IPS-18c (cell line): ENCODE results near the gene SMAD6.
"Not testable (repeated sequence)": the region's sequence is repeated elsewhere in the genome, so short reads cannot be mapped to it uniquely, and the experiment has no call there.

Experiments used
- H3K4me3 ChIP-seq: 2 replicates; pipeline ENCODE4 v1.7.0; 2013; ENCODE audit warnings: low read depth, mild to moderate bottlenecking, low read length, moderate library complexity; ENCODE audit not compliant: insufficient read depth
- H3K9me3 ChIP-seq: one replicate; pipeline ENCODE4 v1.6.1; 2013; ENCODE audit warnings: mild to moderate bottlenecking, low read length, moderate library complexity; ENCODE audit not compliant: control insufficient read depth, insufficient read depth

Gene SMAD6

DNA sequence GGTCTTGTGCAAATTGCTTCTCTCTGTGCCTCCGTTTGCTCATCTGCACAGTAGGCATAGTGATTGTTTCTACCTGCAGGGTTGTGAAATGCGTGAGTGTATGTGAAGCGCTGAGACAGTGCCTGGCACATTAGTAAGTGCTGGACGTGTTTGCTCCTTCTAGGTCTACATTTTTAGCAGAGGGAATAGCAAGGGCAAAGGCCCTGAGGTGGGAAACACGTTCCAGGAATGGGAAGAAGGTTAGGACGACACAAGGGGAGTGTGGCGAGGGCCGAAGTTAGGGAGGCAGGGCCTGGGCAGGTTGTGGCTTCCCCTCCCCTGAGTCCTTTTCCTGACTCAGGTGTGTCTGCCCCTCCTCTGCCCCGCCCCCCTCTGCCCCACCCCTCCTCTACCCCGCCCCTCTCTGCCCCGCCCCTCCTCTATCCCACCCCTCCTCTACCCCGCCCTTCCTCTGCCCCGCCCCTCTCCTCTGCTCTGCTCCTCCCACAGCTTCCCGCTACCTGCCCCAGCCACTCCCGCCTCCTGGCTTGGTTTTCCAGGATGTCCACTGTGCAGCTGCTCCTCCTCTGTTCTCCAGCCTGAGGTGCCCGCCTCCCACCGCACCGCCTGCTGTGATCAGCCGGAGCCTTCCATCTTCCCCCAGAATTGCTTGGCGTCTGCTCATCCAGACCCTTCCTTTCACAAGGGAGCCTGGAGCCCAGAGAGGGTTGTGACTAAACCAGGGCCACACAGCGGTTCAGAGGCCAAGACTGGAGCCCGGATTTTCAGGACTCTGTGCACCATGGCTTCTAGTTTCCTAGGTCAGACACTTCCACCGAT lies 31.1 kb upstream of the SMAD6 start:
- no peak overlapping the region for H3K4me3 ChIP-seq

DNA sequence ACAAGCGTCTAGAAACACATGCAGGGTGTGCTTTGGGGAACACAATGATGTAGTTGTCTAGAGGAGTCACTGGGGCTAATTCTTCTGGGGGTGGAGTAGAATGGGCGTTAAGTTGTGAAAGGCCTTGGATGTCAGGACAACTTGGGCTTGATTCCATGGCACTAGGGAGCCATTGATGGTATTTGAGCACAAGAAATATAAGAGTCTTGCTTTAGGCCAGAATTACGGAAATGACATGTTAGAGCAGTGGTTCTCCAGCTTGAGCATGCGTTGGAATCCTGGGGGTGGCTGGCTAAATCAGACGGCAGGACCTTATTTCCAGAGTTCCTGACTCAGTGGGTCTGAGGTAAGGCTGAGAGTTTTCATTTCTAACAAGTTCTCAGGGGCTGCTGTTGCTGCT lies 29.2 kb upstream of the SMAD6 start:
- Histone ChIP-seq H3K9me3 (no peaks in the 10 kb centered on the region), H3K4me3 (no peak overlapping the region)

More for the DNA sequence above, 31.1 kb upstream of the SMAD6 start:
- H3K9me3 ChIP-seq: no peaks in the 10 kb centered on the region

DNA sequence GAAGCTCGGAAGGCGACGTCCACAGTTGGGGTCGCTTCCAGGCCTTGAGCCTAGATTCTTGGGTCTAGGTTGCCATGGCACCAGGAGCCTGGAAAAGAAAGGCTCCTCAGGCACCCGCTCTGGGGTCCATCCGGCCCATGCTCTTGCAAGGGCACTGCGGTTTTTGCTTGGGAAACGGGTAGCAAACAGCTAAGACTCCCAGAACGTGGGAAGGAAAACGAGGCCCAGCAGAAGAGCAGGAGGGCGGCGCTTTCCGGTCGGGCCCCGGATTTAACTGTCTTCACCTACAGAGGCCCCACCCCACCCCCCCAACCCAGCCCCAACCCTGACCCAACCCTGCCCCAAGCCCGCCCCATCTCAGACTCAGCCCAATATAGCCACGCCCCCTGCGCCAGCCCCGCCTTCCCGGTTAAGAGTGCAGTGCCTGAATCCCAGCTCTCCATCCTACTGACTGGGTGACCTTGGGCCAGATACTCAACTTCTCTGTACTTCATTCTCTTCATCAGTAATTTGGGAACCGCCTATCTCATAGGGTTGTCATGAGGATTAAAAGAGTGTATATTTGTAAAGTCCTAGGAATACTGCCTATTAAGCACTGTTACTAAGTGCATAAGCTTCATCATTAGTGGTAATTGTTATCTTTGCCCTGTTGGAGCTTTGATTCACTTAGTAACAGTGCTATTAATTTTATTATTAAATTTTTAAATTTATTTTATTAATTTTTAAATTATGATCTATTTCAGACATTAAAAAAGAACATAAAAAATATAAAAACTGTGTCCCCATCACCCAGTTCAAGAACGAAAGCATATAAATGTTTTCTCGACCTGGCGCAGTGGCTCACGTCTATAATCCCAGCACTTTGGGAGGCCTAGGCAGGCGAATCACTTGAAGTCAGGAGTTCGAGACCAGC lies 28.4 kb upstream of the SMAD6 start:
- Histone ChIP-seq H3K9me3 (no peaks in the 10 kb centered on the region), H3K4me3 (no peak overlapping the region)

DNA sequence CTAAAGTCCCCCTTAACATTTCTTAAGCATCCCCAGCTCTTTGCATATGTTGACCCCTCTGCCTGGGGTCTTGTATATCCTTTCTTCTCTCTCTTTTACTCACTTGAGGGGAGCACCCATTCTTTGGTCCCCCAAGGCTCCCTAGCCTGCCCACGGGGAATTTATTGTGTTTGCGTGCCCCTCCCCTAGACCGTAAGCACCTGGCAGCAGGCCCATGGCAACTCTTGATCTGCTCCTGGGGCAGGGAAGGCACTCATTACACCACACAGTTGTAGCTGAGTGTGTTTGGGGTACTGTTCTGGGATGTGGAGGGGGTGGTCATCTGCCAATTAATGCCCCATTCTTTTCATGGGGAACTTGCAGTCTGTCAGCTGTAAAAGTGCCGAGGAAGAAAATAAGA lies 27.3 kb upstream of the SMAD6 start:
- no peak overlapping the region for H3K4me3 ChIP-seq
- H3K9me3 ChIP-seq: no peaks in the 10 kb centered on the region

DNA sequence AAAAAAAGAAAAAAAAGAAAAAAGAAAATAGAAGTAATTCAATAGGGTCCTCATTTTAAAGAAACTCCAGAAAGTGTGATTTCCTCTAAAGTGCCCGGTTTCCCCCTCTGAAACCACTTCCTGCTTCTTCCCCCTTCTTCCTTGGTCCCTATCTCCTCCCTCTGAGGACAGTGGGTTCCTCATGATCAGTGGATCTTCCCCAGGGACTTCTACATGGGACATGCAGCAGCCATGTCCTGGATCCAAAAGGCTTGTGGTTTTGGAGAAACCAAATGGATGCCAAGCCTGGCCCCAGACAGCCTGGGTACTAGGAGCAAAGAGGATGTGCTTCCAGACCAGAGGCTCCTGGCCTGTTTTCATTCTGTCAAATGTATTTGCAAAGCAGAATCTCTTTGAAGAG lies 26.6 kb upstream of the SMAD6 start:
- Histone ChIP-seq H3K9me3 (no peaks in the 10 kb centered on the region), H3K4me3 (no peak overlapping the region)

DNA sequence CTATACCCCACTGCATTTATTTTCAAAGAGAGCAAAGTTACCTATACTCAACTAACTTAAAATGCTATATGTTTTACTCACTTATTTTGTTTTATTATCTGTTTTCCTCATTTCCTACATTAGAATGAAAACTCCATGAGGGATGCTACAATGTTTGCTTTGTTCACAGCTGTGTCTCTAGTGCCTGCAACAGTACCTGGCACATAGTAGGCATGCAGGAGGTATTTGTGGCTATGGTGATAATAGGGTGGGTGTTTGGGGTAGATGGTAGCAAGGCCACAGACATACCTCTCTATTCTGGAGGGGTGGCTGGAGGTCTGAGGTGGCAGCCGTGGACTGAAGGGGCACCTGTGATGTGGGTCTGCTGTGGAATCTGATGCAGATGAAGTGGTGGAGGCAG lies 24.7 kb upstream of the SMAD6 start:
- Histone ChIP-seq H3K9me3 (no peaks in the 10 kb centered on the region), H3K4me3 (no peak overlapping the region)

DNA sequence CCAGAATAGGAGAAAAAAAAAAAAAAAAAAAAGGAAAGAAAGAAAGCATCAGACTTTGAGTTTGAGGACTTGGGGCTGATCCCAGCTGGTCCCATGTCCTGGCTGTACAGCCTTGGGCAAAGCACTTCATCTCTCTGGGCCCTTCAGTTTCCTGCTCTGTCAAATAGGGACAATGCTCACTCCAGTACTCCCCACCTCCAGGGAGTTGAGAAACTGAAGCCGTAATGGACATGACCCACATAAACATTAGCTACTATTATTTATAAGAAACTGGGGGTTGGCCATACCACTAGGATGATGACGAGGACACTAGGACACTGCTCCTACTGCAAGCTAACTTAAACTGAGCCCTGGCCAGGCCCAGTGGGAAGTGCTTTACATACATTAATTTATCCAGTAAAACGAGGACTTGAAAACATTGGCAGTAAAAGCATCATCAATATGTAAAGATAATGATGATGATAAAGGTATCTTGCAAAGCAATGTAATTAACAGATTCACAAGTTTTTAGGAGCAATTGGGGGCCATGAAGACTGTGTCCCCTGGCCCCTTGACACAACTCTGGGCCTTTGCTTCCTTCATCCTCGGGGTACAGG lies 22.9 kb upstream of the SMAD6 start:
- no peak overlapping the region; the same call in 1 of the 2 replicates for H3K4me3 ChIP-seq

DNA sequence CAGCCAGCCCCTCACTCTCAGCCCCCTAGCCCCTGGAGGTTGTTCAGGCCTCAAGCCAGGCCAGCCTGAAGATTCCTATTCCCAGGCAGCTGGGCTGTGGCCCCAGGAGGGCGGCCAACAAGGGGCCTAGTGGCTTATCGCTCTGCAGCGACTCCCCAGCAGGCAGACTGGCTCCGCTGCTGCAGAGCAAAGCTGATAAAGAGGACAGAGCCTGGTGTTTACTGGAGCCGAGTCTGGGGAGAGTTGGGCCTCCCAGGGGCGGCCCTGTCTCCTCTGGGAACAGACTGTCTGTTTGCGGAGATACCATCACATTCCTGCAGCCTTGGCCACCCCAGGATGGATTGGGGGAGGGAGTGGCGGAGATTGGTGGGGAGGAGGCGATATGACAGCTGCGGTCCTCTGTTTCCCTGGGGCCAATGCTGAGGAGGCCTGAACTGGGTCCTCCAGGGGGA lies 22.4 kb upstream of the SMAD6 start:
- Histone ChIP-seq H3K4me3 (no peak overlapping the region; the same call in 1 of the 2 replicates), H3K9me3 (no peaks in the 10 kb centered on the region)

More for the DNA sequence above, 22.9 kb upstream of the SMAD6 start:
- no peaks in the 10 kb centered on the region for H3K9me3 ChIP-seq

DNA sequence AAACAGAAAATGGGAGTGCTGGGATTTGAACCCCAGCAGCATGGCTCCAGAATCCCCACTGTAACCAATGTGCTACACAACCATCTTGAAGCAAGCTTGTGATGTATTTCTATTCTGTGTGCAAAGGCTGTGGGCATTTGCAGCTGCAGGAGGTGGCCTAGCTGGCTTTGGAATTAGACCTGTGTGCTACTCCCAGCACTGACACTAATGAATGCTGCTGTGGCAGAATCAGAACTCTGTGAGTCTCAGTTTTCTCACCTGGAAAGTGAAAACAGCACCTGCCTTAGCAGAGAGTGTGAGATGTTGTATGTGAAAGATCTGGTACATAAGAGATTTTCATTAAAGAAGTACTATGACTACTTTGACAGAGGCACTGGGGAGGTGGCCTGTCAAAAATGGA lies 21.5 kb upstream of the SMAD6 start:
- H3K9me3 ChIP-seq: no peaks in the 10 kb centered on the region
- H3K4me3 ChIP-seq: no peak overlapping the region

DNA sequence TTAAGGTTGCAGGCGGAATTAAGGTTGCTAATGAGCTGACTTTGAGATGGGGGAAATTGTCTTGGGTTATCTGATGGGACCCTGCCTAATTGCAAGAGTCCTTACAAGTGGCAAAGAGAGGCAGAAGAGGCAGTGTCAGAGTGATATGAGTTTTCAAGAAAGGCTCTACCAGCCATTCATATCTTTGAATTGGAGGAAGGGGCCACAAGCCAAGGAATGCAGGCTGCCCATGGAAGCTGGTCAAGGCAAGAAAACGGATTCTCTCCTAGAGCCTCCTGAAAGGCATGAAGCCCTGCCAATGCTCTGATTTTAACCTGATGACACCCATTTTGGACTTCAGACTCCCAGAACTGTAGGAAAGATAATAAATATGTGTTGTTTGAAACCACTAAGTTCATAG lies 20.6 kb upstream of the SMAD6 start:
- Histone ChIP-seq H3K4me3 (no peak overlapping the region), H3K9me3 (no peaks in the 10 kb centered on the region)

DNA sequence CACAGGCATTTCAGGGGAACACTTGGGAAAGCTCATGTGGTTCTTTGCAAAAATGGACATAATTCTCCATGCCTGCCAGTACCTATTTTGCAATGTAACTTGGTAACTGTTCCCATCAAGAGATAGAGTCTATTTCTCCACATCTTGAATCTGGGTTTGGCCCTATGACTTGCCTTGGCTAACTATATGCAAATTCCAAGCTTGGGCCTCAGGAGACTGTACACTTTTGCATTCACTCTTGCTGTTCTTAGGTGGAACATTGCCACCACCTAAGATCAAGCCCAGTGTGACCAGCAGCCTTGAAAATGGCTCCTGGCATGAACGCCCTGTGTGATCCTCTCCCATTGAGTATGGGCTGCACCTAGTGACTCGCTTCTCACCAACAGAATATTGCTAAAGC lies 19.8 kb upstream of the SMAD6 start:
- Histone ChIP-seq H3K9me3 (no peaks in the 10 kb centered on the region), H3K4me3 (no peak overlapping the region)

DNA sequence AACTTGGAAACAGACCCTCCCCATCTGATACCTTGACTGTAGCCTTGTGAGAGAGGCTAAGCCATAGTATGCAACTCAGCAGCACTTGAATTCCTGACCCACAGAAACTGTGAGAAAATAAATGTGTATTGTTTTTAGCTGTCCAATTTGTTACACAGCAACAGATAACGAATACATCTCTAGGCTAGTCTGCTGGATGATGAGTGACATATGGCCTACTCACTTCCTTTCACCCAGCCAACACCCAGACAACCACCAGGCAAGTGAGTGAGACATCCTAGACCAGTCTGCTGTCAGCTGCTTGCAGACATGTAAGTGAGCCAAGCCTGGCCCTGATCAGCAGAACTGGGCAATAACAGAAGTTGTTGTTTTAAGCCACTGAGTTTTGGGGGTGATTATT lies 19.2 kb upstream of the SMAD6 start:
- Histone ChIP-seq H3K9me3 (no peaks in the 10 kb centered on the region), H3K4me3 (no peak overlapping the region)

DNA sequence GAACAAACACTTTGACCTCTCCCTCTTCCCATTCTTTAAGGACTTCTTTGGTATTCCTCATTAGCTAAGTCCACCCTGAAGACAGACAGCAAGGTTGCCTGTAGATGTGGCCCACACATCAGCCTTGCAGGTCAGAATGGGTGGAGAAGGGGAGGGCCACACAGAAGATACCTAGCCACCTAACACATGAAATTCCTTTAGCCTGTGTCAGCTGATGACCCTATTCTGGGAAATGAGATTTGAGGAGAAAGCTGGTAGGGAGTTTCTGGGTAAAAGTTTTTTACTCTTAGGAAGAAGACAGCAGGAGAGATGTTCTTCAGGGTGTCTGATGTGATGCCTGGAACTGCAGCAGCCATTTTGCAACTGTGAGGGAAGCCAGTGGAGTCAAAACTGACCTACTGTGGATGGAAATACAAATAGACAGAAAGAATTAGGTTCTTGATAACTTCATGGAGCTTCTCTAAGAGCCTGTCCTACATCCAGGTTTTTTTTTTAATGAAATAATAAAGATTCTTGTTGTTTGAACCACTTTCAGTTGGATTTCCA lies 17.8 kb upstream of the SMAD6 start:
- H3K4me3 ChIP-seq: no peak overlapping the region

DNA sequence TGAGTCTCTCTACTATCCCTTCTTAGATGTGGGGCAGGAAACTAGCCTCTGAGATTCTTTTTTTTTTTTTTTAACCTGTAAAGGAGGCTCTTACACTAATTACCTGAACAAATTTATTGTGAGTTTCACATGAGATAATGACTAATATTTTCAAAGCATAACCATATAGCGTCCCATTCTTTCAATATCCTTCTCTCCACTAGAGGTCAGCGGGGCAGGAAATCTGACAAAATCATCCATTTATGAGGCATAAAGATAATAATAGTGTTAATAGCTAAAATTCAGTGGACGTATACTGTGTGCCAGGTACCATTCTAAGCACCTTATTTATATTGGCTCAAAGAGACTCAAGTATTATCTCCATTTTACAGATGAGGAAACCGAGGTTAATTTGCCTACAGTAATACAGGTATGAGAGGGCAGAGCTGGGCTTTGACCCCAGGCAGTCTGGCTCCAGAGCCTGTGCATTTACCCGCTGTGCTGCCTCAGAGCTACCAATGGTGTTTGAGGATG lies 16.3 kb upstream of the SMAD6 start:
- H3K4me3 ChIP-seq: no peak overlapping the region
- no peaks in the 10 kb centered on the region for H3K9me3 ChIP-seq

More for the DNA sequence above, 17.8 kb upstream of the SMAD6 start:
- H3K9me3 ChIP-seq: no peaks in the 10 kb centered on the region

DNA sequence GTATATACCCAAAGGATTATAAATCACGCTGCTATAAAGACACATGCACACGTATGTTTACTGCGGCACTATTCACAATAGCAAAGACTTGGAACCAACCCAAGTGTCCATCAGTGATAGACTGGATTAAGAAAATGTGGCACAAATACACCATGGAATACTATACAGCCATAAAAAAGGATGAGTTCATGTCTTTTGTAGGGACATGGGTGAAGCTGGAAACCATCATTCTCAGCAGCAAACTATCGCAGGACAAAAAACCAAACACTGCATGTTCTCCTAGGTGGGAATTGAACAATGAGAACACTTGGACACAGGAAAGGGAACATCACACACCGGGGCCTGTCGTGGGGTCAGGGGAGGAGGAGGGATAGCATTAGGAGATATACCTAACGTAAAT lies 11.1 kb upstream of the SMAD6 start:
- H3K4me3 ChIP-seq, H3K9me3 ChIP-seq: not testable (repeated sequence)

DNA sequence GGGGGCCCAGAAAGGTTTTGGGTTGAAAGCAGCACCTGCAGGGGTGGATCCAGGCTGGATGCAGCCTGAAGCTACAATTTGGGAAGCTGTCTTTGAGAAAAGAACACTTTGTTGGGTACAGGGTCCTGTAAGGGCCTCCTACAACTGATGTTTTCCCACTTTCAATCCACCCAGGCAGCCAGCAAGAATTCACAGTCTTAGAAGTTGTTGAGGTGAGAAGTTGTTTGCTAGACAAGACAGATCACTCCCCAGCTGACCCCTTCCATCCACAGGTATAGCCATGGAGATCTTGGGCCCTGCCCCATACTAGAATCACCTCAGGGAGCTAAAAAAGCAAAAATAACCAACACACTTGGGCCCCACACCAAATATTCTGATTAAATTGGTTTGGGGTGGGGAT lies 10.3 kb upstream of the SMAD6 start:
- no peaks in the 10 kb centered on the region for H3K9me3 ChIP-seq
- H3K4me3 ChIP-seq: no peak overlapping the region

DNA sequence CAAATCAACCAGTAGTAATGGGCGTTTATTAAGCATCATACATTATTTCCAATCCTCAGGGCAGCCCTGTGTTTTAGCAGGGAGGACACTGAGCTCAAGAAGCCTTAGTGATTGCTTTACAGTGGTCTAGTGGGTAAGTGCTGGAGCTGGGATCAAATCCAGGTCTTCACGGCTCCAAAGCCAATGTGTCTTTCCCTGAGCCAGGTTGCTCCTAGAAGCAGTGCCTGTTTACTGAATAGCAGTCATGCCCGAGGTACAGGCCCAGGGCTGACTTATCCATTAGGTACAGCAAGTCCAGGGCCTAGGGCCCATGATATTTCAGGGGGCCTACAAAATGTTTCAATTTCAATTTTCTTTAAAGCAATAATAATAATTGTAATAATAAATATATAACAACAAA lies 9.6 kb upstream of the SMAD6 start:
- no peaks in the 10 kb centered on the region for H3K9me3 ChIP-seq
- no peak overlapping the region for H3K4me3 ChIP-seq
